Measurements from ENCODE around the gene CCDC107.
"Not testable (repeated sequence)": the region's sequence is repeated elsewhere in the genome, so short reads cannot be mapped to it uniquely, and the experiment has no call there.

CCDC107 gene

GRCh38 chr9:35658137-35658967 is at the start of gene CCDC107:
Gene CCDC107 (plus strand): TSS chr9:35658292. CDS start chr9:35658380, 88 bp downstream.
- peak; percentile 75 for DNase-seq (ENCODE audit: low read depth)

DNA sequence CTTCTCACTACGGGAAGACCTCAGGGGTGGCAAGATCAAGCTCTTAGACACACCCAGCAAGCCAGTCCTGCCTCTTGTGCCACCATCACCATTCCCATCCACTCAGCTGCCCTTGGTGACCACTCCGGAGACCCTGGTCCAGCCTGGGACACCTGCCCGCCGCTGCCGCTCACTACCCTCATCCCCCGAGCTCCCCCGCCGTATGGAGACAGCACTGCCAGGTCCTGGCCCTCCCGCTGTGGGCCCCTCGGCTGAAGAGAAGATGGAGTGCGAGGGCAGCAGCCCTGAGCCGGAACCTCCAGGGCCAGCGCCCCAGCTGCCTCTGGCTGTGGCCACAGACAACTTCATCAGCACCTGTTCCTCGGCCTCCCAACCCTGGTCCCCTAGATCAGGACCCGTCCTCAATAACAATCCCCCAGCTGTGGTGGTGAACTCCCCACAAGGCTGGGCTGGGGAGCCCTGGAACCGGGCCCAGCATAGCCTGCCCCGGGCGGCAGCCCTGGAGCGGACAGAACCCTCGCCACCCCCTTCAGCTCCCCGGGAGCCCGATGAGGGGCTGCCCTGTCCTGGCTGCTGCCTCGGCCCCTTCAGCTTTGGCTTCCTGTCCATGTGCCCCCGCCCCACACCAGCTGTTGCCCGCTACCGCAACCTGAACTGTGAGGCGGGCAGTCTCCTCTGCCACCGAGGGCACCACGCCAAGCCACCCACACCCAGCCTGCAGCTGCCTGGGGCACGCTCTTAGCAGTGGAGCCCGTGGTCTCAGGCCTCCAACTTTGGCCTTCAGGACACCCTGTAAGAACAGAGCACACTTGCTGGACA is 48.9 kb upstream of the CCDC107 start:
- no peak for DNase-seq (ENCODE audit: low read depth)

DNA sequence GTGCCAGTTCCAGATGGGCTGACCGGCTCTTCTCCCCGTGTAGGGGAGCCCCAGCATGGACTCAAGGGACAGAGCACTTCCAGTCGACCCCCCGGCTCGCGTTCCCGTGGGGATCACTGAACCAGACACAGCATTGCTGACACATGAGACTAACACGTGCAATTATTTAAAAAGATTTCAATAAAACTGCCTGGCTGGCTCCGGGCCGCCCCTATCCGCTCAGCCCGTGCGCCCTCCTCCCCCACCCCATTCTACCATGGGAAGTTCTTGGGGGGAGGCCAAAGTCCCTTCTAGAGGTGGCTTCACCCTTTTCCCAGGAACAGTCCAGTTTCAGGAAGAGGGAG is 48.3 kb upstream of the CCDC107 start:
- no peak for DNase-seq (ENCODE audit: low read depth)

DNA sequence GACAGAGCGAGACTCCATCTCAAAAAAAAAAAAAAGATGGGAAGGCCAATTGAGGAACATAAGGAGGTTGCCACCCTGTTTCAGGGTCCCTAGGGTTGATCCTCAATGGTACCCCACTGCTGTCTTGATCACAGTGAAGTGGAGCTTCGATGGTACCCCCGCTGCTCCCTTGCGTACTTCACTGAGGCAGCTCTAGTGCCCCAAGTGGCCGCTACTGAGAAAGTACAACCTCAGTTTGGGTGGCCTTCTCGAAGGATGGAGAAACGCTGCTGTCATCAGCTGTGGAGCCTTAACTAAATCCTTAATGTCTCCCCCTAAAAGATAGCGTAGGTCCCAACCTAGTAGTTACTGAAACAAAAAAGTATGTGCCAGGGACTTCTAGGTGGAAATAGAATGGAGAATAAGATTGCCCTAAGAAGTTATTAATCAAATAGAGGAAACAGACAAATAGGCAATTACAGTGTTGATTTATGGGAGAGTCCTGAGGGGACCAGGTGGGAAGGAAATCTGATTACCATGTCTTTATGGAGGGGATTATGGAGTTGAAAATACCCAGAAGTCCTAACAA is 46.8 kb upstream of the CCDC107 start:
- DNase-seq (ENCODE audit: low read depth) = peak; percentile 30

- DNase-seq (ENCODE audit: low read depth) = not testable (repeated sequence)
Observed at GRCh38 chr9:35612066-35612465, 46.0 kb upstream of the CCDC107 start.

GRCh38 chr9:35612843-35613242 is 45.2 kb upstream of the CCDC107 start:
- DNase-seq (ENCODE audit: low read depth) = no peak

DNA sequence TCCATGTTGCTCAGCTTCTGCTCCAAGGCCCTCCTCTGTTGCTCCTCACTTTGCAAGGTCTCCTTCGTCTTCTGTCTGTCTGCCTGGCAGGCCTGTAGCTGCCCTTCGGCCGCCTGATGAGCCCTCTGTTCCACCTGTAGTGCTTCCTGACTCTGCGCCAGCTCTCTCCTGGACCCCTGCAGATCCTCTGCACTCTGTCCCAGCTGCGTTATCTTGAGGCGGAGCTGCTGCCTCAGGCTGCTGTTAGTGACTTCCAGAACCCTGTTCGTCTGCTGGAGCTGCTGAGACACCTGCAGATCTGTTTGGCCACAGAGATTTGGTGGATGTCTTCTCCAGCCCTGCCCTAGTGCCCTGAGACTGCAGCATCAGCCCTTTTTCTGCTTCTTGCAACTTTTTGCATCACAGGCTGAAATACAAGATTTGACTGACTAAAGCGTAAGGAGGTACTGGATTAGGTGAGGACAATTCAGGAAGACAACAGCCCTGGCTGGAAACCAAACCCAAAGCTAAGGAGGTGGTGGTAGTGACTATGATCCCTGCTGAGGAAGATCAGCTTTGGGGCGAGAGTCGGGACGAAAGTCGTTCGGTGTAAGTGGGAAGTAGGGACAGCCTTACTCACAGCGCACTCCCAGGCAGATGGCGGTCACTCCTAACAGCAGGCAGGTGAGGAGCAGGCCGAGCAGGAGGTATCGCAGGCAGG is 42.0 kb upstream of the CCDC107 start:
- no peak for DNase-seq (ENCODE audit: low read depth)

- peak; percentile 16 for DNase-seq (ENCODE audit: low read depth)
Observed at GRCh38 chr9:35616681-35617459, 41.2 kb upstream of the CCDC107 start.

DNA sequence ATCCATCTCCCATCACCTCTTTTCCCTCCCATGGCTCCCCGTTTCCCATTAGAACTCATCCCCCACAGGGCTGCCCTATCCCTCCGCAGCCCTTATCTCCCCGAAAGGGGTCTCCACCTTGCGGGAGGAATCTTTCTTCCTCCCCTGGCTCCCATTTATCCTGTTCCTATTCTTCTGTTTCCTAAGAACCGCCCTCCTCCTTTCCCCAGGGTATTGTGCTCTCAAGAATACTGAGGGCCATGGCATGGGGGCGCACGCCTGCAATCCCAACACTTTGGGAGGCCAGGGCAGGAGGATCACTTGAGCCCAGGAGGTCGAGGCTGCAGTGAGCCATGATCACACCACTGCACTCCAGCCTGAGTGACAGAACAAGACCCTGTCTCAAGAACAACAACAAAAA is 40.5 kb upstream of the CCDC107 start:
- DNase-seq (ENCODE audit: low read depth) = no peak

- no peak for DNase-seq (ENCODE audit: low read depth)
Observed at GRCh38 chr9:35618325-35618727, 39.8 kb upstream of the CCDC107 start, which contains the start of gene CD72. Gene CD72 (minus strand): TSS chr9:35618413. CDS start chr9:35618303, 110 bp downstream.

DNA sequence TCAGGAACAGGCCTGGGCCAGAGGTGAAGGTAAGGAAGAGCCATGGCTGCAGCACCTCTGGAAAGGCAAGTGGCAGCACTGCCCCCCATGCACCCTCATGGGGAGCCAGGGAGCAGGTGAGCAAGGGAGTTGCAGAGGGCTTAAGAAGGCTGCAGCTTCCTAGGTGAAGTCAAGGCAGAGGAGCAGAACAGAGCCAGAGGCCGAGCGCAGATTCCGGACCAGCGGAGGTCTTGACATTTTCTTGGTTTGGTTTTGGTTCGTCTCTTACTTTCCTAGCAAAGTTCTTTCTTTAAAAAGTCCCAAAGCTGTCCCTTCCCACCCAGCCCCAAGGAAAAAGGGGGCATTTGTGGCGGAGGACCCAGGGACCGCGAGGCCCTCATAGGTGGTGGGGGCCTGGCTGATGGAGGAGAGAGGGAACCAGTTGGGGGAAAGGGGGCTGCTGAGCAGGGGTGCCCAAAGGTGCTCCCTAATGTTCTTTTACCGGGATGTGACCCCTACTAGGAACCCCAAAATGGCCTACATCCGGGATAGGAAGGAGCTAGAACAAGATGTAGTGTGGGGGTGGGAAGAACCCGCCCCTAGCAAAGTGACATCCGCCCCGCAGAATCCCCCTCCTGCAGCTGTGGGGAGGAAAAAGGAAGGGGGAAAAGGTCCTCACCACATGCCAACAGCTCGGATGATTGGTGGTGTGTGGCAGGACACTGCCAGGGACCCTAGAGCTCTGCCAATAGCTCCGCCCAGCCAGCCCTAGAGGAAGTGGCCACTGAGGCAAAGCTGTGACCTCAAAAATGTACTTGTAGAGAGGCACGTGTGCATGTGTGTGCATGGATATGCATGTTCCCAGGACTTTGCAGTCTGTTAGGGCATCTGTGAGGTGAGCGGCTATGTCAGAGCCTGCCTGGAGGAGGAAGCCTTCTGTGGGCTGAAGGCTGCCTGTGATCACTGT is 39.0 kb upstream of the CCDC107 start:
- DNase-seq (ENCODE audit: low read depth) = no peak

DNA sequence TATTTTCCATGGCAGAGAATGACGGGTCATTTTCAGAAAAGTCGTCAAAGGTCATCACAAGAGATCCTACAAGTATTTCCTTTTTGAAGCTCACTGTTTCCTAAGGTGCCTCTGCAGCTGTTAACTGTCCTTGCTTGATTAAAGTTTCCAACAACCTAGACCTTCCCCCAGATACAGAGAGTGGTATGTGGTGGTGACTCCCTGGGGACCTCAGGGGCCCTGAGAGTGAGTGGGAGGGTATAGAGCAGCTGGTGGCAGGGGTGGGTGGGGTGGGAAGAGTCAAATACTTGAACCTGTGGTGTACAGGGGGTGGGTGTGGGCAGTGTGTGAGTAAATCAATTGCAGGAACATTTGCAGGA is 38.3 kb upstream of the CCDC107 start:
- DNase-seq (ENCODE audit: low read depth) = no peak

DNA sequence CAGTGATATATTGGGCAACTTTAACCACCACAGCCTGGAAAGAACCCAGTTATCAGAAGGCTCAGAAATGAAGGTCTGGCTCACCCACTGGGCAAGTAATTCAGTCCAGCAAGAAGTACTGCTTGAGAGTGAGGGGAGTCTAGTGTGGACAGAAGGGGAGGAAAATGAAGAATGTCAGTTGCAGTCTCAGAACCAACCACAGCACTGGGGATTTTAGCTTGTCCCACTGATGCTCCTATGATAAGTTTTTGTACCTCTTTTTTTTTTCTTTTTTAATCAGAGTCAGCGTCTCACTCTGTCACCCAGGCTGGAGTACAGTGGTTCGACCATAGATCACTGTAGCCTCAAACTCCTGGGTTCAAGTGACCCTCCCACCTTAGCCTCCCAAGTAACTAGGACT is 30.5 kb upstream of the CCDC107 start:
- DNase-seq (ENCODE audit: low read depth) = no peak

GRCh38 chr9:35628389-35628991 is 29.6 kb upstream of the CCDC107 start:
- DNase-seq (ENCODE audit: low read depth) = no peak

DNA sequence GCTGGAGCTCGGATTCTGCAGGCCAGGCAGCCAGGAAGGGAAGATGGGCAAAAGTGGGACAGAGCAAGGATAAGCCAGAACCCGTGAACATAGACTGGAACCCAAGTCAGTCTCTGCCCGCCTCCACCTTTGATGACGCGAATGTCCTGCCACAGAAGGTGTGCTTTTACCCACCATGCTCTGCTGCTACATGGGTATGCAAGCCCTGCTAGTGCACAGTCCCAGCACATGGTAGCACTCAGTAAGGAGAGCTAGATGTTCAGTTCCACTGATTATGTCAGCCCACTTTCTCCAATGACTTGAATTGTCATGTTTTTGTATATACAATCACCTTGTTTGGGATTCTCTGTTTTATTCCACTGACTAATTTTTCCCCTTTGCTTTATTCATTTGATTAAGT is 28.5 kb upstream of the CCDC107 start:
- DNase-seq (ENCODE audit: low read depth) = no peak

DNA sequence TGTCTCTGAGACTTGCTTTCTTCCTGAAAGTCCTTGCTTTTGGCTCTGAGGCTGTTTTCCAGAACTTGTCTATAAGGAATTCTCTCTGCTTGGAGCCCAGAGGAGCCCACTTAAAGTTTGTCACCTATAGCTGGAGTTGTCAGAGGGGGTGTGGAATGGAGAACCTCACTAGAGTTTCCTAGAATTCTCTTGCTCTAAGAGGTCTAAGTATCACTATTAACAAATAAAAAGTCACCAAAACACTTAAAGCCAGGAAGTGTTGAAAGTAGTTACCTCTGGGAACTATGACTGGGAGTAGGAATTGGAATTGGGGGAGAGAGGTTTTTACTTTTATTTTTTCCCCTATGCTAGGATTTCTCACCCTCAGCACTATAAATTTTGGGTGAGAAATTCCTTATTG is 22.4 kb upstream of the CCDC107 start:
- no peak for DNase-seq (ENCODE audit: low read depth)

DNA sequence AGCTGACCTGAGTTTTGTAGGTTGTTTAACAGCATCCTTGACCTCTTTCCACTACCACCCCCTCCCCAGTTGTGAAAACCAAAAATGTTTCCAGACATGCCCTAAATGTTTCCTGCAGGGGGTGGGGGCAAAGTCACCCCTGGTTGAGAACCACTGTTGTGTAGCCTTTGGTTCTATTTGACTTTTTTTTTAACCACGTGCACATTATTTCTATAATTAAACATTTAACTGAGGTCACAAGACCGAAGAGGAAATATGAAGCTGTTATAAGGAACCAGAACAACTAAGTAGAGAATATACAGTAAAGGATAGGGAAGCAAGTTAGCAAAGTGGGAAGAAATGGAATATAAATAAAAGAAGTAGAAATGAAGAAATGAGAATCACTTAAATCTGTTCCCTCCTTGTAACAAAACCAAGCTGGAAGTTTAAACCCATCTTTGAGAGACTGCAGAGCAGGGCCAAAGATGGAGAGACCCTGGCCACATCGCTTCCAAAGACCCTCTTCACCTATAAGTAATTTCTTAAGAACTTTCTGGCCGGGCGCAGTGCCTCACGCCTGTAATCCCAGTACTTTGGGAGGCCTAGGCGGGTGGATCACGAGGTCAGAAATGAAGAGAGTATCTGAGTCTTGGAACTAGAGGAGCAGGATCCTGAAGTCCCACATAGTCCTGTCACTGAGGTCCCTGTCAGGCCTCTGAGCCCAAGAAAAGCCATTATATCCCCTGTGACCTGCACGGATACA is 21.8 kb upstream of the CCDC107 start:
- DNase-seq (ENCODE audit: low read depth) = no peak

DNA sequence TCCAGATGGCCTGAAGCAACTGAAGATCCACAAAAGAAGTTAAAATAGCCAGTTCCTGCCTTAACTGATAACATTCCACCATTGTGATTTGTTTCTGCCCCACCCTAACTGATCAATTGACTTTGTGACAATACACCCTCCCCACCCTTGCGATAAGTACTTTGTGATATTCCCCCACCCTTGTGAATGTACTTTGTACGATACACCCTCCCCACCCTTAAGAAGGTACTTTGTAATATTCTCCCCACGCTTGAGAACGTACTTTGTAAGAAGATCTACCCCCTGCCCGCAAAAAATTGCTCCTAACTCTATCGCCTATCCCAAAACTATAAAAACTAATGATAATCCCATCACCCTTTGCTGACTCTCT is 21.2 kb upstream of the CCDC107 start:
- not testable (repeated sequence) for DNase-seq (ENCODE audit: low read depth)

DNA sequence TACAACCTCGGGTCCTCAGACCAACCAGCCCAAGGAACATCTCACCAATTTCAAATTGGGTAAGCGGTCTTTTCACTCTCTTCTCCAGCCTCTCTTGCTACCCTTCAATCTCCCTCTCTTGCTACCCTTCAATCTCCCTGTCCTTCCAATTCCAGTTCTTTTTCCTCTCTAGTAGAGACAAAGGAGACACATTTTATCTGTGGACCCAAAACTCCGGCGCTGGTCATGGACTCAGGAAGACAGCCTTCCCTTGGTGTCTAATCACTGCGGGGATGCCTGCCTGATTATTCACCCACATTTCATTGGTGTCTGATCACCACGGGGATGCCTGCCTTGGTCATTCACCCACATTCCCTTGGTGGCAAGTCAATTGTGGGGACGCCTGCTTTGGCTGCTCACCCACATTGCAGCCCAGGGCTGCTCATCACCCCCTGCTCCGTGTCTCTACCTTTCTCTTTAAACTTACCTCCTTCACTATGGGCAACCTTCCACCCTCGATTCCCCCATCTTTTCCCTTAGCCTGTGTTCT is 20.6 kb upstream of the CCDC107 start:
- DNase-seq (ENCODE audit: low read depth) = not testable (repeated sequence)
